Glomerular visceral epithelial cell (primary cell): Measurements from ENCODE around the gene YIPF5.

Experiments
- DNase-seq: peaks from one replicate; pipeline ENCODE4 v3.0.0-alpha.2; 2016; ENCODE audit errors: extremely low spot score

The YIPF5 gene

GRCh38 chr5:144125163-144125726 lies 45.2 kb downstream of the YIPF5 start:
- peak; percentile 13 for DNase-seq

GRCh38 chr5:144122641-144123040 lies 47.8 kb downstream of the YIPF5 start:
- no peak for DNase-seq

- no peak for DNase-seq
Measured at GRCh38 chr5:144122081-144122480, 48.4 kb downstream of the YIPF5 start.

- no peak for DNase-seq
Measured at GRCh38 chr5:144121577-144121976, 48.9 kb downstream of the YIPF5 start.

- DNase-seq, result no peak
Measured at GRCh38 chr5:144120661-144121180, 49.7 kb downstream of the YIPF5 start.

GRCh38 chr5:144117412-144117811 lies 53.0 kb downstream of the YIPF5 start:
- DNase-seq, result no peak

- no peak for DNase-seq
Measured at GRCh38 chr5:144114571-144114970, 55.9 kb downstream of the YIPF5 start.
